LNCAP (cell line): ENCODE measurements around the gene GPC3.

Experiments
- CTCF ChIP-seq: fragments of 450-650 bp; IDR thresholded peaks from 2 replicates; pipeline ENCODE4 v1.5.1; 2017; ENCODE audit warnings: mild to moderate bottlenecking

Gene GPC3

GRCh38 chrX:133985164-133985966, at the start of gene GPC3:
GPC3 (minus strand) TSS chrX:133985594.
- no peak for TF ChIP-seq CTCF

GRCh38 chrX:134032441-134032840, 47.0 kb upstream of the GPC3 start:
- TF ChIP-seq CTCF, result no peak

- TF ChIP-seq CTCF, result peak; percentile 42; the same call in 1 of the 2 replicates
Observed at GRCh38 chrX:134026565-134027311, 41.3 kb upstream of the GPC3 start.

GRCh38 chrX:134025986-134026545, 40.7 kb upstream of the GPC3 start:
- no peak for TF ChIP-seq CTCF

GRCh38 chrX:134024686-134025377, 39.4 kb upstream of the GPC3 start:
- no peak for TF ChIP-seq CTCF

- TF ChIP-seq CTCF, result no peak
Observed at GRCh38 chrX:134023851-134024281, 38.5 kb upstream of the GPC3 start.

GRCh38 chrX:134020910-134021309, 35.5 kb upstream of the GPC3 start:
- TF ChIP-seq CTCF, result no peak
